Astrocyte of the cerebellum (primary cell): Measurements from ENCODE around the gene IFT81.

Source experiments
- DNase-seq: peaks from one replicate; pipeline ENCODE4 v3.0.0-alpha.2; 2011; ENCODE audit warnings: low read depth
- H3K4me3 ChIP-seq: 2 replicates; pipeline ENCODE4 v1.5.1; 2011; ENCODE audit warnings: mild to moderate bottlenecking, low read depth, low read length, moderate library complexity
- in situ Hi-C: cut with HindIII; loops from 2 replicates; pipeline ENCODE4 v1.10.0; 2017; ENCODE audit warnings: low sequenced_read_pairs
- TF ChIP-seq, protein P1 (sequence below): IDR thresholded peaks from 2 replicates; pipeline ENCODE4 v1.5.1; 2012; ENCODE audit warnings: low read length, low read depth, moderate library complexity, mild to moderate bottlenecking; ENCODE audit errors: missing control alignments

Gene IFT81, protein sequence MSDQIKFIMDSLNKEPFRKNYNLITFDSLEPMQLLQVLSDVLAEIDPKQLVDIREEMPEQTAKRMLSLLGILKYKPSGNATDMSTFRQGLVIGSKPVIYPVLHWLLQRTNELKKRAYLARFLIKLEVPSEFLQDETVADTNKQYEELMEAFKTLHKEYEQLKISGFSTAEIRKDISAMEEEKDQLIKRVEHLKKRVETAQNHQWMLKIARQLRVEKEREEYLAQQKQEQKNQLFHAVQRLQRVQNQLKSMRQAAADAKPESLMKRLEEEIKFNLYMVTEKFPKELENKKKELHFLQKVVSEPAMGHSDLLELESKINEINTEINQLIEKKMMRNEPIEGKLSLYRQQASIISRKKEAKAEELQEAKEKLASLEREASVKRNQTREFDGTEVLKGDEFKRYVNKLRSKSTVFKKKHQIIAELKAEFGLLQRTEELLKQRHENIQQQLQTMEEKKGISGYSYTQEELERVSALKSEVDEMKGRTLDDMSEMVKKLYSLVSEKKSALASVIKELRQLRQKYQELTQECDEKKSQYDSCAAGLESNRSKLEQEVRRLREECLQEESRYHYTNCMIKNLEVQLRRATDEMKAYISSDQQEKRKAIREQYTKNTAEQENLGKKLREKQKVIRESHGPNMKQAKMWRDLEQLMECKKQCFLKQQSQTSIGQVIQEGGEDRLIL

DNA sequence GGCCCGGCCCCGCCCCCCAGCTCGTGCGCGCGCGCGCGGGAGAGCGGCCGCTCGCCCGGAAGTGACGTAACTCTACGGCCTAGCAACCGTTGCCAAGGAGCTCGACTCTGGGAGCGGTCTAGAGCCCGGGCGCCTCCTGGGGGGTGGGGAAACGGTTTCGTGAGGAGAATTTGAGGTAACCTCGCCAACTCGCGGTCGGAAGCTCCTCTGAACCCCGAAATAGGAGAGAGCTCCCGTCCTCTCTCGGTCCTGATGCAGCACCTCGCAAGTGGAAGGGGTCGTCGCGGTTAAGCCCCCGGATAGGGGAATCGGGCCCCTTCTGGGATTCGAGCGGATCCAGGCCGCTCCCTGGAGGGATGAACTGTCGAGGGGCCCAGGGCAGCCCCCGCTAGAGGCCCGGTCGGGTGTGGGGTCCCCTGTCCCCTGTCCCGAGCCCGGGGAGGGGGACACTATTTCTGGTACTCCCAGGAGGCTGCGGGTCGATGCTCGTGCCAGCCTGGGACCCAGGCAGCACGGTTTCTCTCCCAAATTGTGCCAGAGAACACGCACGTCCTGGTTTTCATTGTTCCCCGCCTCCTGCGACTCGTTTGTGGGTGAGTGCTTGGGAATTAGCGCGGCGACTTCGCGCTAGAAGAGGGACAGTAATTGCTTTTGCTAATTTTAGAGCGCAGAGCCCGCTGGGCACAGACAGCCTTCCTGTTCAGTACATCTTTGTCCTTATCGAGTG lies at the start of gene IFT81:
TSS of gene IFT81 (plus strand) at position 89 of the 727 bp plus-strand sequence. CDS start 3,024 bp downstream, outside the sequence.
- in situ Hi-C loops: no loop called here
- H3K4me3 ChIP-seq: peak within 1 kb of the TSS; percentile 82
- TF ChIP-seq, protein P1, sequence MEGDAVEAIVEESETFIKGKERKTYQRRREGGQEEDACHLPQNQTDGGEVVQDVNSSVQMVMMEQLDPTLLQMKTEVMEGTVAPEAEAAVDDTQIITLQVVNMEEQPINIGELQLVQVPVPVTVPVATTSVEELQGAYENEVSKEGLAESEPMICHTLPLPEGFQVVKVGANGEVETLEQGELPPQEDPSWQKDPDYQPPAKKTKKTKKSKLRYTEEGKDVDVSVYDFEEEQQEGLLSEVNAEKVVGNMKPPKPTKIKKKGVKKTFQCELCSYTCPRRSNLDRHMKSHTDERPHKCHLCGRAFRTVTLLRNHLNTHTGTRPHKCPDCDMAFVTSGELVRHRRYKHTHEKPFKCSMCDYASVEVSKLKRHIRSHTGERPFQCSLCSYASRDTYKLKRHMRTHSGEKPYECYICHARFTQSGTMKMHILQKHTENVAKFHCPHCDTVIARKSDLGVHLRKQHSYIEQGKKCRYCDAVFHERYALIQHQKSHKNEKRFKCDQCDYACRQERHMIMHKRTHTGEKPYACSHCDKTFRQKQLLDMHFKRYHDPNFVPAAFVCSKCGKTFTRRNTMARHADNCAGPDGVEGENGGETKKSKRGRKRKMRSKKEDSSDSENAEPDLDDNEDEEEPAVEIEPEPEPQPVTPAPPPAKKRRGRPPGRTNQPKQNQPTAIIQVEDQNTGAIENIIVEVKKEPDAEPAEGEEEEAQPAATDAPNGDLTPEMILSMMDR: no peak
- DNase-seq: peak; percentile 83

DNA sequence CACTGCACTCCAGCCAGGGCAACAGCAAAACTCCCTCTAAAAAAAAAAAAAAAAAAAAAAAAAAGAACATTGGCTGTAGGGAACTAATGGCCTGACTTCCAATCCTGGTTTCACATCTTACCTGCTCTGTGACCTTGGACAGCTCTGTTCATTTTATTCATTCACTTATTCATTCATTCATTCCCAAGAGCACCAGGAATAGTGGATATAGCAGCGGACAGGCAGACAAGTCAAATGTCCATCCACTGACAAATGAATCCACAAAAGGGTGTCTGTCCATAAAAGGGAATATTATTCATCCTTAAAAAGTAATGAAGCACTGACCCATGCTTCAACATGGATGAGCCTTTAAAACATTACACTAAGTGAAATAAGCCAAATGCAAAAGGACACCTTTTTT lies 48.3 kb upstream of the IFT81 start:
- no peak overlapping the region for H3K4me3 ChIP-seq
- TF ChIP-seq, protein P1: no peak
- in situ Hi-C loops: no loop called here
- no peak for DNase-seq

DNA sequence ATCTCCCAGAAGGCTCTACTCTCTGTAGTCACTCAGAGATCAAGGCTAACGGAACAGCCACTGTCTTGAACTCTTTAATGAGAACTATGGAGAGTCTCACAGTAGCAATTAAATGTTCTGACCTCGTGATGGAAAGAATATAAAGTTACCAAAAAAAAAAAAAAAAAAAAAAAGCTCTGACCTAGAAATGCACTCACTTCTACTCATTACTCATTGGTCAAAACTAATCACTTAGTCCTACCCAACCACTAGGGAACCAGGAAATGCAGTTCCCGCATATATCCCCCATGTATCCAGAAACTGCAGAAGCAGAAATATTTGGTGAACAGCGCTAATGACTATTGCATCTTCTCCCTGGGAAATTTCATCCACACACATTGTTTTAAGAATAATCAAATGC lies 46.4 kb upstream of the IFT81 start:
- TF ChIP-seq, protein P1: no peak
- in situ Hi-C loops: no loop called here
- no peak overlapping the region for H3K4me3 ChIP-seq
- DNase-seq: no peak

DNA sequence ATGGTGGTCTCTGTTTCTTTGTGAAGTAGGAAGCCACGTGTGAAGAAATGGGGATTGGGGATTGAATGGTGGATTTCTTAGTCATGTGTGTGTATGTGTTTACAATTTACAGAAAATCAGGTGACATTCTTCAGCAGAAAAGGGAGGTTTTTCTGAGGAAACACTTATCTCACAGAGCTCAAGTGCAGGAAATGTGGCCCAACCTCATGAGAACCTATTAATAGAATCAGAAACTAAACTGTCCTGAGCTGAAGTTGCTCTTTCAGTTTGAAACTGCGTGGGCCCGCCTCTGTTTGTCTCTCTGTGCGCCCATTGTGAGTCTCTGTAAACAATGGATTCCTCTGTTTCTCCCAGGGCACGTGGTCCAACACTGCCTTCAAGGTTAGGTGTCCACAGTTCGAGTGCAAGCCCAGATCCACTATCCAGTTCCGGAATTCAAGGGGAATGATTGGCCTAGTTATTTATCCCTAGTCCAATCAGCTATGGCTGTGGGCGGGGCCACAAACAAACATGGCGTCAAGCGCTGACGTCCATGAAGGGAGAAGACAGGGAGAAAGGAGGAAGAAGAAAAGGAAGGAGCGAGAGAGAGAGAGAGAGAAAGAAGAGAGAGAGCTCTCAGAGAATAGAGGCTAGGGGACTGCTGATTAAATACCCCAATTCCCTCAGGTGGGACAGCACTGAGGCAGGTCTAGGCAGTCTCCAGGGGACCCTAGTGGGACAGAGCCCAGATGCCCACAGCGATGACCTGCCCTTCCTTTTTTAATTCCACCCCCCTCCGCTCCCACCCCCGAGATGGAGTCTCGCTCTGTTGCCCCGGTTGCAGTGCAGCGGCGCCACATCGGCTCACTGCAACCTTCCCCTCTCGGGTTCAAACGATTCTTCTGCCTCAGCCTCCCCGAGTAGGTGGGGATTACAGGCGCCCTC lies 44.4 kb upstream of the IFT81 start:
- H3K4me3 ChIP-seq: no peak overlapping the region
- DNase-seq: no peak
- in situ Hi-C loops: no loop called here
- TF ChIP-seq, protein P1: no peak

DNA sequence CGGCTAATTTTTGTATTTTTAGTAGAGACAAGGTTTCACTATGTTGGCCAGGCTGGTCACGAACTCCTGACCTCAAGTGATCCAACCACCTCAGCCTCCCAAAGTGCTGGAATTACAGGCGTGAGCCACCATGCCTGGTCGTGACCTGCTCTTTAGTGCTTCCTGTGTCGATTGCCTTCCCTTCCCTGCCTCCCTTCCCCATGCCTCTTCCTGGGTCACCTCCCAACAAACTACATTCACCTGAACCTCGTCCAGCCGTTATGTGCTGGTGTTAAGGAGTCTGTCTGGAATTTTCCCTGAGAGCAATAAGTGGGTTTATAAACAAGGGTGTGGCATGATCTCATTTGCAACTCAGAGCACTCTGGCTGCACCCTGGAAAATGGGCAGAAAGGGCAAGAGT lies 43.7 kb upstream of the IFT81 start:
- no peak for DNase-seq
- TF ChIP-seq, protein P1: no peak
- no peak overlapping the region for H3K4me3 ChIP-seq
- in situ Hi-C loops: no loop called here
